Erythroblast (primary cell): Measurements from ENCODE around the gene CEACAM6.

Experiments used
- GATA1 ChIP-seq: IDR thresholded peaks from 2 replicates; pipeline ENCODE4 v1.6.1; 2011; ENCODE audit warnings: low read depth, mild to moderate bottlenecking, control low read depth, low read length, moderate library complexity
- POLR2A ChIP-seq: IDR thresholded peaks from 2 replicates; pipeline ENCODE4 v1.6.1; 2011; ENCODE audit warnings: mild to moderate bottlenecking, low read length

DNA sequence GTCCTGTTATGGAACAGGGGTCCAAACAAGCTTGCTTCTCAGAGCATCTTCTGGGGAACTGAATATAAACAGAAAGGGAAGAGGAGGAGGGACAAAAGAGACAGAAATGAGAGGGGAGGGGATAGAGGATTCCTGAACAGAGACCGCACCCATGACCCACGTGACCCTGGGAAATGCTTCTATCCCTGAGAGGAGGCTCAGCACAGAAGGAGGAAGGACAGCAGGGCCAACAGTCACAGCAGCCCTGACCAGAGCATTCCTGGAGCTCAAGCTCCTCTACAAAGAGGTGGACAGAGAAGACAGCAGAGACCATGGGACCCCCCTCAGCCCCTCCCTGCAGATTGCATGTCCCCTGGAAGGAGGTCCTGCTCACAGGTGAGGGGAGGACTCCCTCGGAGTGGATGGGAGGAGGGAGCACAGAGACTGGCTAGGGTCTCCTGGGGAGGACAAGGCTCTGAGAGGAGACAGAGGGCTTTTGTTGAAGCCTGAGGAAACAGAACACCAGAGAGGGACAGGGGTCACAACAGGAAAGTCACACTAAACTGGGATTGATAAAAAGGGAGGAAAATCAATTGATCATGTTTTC, at the start of gene CEACAM6:
- TF ChIP-seq POLR2A: no peak
- no peak for TF ChIP-seq GATA1
